ENCODE measurements around the gene LHFPL2.

DNA sequence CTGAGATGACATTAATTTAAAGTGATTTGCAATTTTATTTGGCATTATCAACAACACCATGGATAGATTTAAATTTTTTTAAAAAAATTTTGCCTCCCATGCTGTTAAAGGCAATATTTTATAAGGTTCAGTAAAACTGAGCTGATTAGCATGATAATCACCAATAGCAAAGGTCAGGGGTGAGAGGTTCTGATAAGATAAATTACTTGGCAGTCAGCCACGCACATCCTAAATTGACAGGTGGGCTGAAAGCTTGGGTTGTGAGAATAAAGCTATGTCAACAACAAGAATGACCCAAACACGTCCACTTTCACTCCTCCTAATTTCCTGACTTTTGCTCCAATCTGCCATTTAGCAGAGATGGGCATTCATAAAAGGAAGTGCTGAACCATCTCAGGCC lies 127.1 kb downstream of the LHFPL2 start:
- TF ChIP-seq POLR2A (IDR thresholded peaks at IDR 0.05) (no peak), POLR2AphosphoS5 (IDR thresholded peaks at IDR 0.05) (no peak)
- TF ChIP-seq, protein P1, sequence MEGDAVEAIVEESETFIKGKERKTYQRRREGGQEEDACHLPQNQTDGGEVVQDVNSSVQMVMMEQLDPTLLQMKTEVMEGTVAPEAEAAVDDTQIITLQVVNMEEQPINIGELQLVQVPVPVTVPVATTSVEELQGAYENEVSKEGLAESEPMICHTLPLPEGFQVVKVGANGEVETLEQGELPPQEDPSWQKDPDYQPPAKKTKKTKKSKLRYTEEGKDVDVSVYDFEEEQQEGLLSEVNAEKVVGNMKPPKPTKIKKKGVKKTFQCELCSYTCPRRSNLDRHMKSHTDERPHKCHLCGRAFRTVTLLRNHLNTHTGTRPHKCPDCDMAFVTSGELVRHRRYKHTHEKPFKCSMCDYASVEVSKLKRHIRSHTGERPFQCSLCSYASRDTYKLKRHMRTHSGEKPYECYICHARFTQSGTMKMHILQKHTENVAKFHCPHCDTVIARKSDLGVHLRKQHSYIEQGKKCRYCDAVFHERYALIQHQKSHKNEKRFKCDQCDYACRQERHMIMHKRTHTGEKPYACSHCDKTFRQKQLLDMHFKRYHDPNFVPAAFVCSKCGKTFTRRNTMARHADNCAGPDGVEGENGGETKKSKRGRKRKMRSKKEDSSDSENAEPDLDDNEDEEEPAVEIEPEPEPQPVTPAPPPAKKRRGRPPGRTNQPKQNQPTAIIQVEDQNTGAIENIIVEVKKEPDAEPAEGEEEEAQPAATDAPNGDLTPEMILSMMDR (IDR thresholded peaks at IDR 0.05), result no peak

Measured in prostate gland (tissue), 2 donors.